SH-SY5Y (cell line): ENCODE measurements around the gene SPNS2.

Source experiments
- GATA2 ChIP-seq: IDR thresholded peaks from 2 replicates; pipeline ENCODE4 v1.6.1; 2011; ENCODE audit warnings: mild to moderate bottlenecking, low read depth, low read length
- GATA3 ChIP-seq: IDR thresholded peaks from 2 replicates; pipeline ENCODE4 v1.6.1; 2011; ENCODE audit warnings: low read depth, mild to moderate bottlenecking, low read length, moderate library complexity

SPNS2 gene

GRCh38 chr17:4558347-4558971 lies 59.8 kb downstream of the SPNS2 start:
- TF ChIP-seq GATA2 (no peak), GATA3 (no peak)

- TF ChIP-seq GATA3 = no peak
Measured at GRCh38 chr17:4559139-4559791, 60.6 kb downstream of the SPNS2 start.

DNA sequence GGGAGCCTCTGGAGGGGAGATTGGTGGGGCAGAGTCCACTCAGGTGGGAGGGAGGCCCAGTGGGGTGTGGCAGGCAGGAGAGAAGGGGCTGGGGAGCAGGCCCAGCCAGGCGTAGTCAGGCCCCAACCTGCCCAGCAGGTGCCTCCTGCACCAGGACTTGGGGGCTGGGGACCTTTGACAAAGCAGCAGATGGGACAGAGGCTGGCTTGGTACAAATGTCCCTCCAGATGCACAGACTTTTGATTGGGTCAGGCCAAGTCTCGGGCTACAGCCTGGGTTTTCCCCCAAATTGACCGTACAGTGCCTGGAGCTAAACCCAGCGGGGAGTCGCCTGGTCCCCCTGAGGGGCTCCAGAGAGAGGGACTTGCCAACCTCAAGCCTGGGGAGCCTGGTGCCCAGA lies 61.3 kb downstream of the SPNS2 start:
- TF ChIP-seq GATA2 (no peak), GATA3 (no peak)

DNA sequence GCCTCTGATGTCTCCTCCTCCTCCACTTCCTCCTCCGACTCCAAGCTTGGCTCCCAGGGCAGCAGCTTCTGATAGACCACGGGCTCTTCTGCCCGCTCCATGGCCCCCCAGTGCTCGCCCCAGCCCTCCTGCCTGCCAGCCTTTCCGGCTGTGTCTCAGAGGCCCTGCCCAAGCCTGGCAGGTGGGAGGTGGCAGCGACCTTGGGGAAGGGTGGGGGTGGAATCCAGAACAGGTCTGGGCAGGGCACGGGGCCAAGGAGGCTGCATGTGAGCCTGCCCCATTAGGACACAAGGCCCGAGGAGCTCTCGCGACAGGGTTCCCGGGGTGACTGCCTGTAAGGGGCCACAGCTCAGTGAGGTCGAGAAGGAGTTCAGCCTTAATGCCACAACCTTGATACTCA lies 61.7 kb downstream of the SPNS2 start, which contains the start of gene GGT6:
TSS of gene GGT6 (minus strand) at position 157 of the 400 bp plus-strand sequence. CDS start at position 101, 56 bp downstream.
- TF ChIP-seq GATA2 = no peak
- no peak for TF ChIP-seq GATA3

DNA sequence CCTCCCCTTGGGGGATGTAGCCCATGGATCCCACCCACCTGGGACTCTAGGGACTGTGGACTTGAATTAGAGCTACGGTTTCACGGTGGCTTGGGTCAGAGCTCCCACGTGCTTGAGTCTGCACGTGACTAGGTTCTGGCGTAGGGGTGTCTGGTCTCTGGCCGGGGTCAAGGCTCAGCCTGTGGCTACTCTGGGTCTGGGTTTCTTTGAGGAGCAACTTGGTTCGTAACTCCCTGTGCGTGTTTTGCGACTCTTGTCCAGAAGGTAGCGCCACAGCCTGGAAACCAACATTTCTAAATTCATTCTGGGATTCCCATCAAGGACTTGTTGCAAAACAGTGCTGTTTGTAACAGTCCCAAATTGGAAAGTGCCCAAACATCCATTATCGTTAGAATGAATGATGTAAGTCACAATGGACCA lies 62.2 kb downstream of the SPNS2 start:
- TF ChIP-seq GATA2 (no peak), GATA3 (no peak)

DNA sequence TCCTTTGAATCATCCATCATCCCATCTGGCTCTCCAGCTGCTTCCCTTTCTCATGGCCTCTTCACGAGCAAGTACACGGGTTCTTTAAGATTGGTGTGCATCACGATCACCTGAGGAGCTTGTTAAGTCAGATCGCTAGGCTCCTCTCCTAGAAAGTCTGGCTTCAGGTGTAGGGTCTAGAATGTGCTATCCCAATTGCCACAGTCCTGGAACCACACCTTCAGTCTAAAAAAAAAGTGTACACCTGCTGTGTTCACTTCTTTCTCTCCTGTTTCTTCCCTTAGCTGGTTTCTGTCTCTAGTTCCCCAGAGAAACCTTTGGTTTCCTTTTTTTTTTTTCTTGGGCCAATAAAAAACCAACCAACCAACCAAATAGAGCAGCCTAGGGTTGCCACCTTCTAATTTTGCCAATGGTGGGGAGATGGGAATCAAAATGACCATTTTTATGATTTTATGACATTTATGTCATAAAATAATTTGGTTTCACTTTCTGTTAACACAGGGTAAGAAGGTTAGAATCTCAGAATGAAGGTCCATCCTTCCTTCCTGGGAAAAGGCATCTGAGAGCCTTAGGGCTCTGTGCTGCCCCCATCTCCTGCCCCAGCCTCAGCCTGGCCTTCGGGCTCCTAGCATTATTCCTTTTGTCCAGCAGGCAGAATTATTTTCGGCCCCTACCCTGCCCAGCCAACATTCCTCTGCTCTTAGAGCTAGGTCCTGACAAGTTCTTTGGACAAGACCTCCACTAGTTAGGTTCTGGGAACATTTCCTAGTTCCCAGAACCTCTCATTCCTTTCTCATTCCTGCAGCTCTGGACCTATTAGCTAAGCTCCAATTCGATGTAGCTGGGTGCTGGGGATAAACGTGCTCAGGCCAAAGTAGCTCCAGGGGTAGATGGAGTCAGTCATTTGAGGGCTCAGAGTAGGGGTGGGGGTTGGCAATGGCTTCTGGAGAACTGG lies 63.6 kb downstream of the SPNS2 start:
- TF ChIP-seq GATA2 = no peak
- no peak for TF ChIP-seq GATA3

DNA sequence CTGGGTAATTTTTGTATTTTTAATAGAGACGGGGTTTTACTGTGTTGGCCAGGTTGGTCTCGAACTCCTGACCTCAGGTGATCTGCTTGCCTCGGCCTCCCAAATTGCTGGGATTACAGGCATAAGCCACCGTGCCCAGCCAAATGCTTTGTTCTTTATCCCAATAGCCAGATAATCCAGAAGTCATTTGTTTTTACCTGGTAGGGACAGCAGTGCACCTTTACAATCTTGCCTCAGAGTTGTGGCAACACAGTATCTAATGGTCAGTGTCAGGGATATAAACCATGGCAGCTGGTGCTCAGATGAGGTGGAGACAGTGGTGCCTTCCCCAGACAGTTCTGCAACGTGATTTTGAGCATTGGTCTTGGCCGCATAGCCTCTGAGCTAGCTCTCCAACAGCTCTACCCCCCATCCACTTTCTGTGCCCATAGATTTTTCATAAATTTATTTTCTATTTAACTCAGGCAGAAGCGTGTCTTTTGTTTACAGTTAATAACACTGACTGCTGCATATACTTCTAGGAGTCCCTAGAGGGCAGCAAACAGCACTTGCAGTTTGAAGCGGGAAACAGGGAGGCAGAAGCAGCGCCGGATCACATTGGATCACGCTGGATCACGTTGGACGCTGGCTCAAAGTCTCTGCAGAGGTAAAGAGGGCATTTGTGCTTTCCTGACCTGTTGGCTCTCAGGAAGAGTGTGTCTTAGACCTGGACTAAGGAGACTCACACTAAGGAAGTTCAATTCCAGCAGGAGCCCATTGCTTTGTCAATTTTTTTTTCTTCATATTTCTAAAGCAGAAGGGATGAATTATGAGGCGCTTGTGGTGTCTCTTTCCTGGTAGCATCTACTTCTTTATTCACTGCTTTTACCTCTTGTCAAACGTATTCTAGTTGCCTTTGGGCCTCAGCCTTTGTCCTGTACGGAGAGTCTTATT lies 66.8 kb downstream of the SPNS2 start:
- TF ChIP-seq GATA3 (no peak), GATA2 (no peak)

GRCh38 chr17:4566785-4567184 lies 68.1 kb downstream of the SPNS2 start:
- TF ChIP-seq GATA3 (no peak), GATA2 (no peak)

GRCh38 chr17:4569591-4569990 lies 70.9 kb downstream of the SPNS2 start:
- TF ChIP-seq GATA3 = no peak
- TF ChIP-seq GATA2 = no peak

GRCh38 chr17:4572131-4572530 lies 73.5 kb downstream of the SPNS2 start:
- TF ChIP-seq GATA3 = no peak
- TF ChIP-seq GATA2 = no peak

GRCh38 chr17:4573115-4573514 lies 74.4 kb downstream of the SPNS2 start:
- TF ChIP-seq GATA3 (no peak), GATA2 (no peak)

- TF ChIP-seq GATA2 = no peak
- TF ChIP-seq GATA3 = no peak
Measured at GRCh38 chr17:4573669-4574068, 75.0 kb downstream of the SPNS2 start.

- no peak for TF ChIP-seq GATA3
- TF ChIP-seq GATA2 = no peak
Measured at GRCh38 chr17:4574448-4575045, 75.9 kb downstream of the SPNS2 start.

DNA sequence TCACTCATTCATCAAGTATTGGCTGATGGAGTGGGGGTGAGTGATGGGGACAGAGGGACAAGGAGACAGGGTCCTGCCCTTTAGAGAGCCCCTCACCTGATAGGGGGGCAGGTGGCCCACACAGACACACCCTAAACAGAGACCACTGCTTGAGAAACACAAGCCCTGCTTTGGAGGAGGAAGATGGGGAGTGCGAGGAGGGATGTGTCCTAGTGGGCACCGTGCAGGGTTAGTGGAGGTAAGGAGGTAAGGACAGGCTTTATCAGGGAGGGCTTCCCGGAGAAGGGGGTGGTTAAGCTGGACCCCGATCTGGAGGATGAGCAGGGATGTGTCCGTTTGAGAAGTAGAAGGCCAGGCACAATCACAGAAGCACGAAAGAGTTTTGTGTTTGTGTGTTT lies 77.5 kb downstream of the SPNS2 start:
- TF ChIP-seq GATA3 = no peak
- TF ChIP-seq GATA2 = no peak
